ENCODE measurements around the gene CNKSR1. TPM values are rescaled to one million over a fixed set of nuclear protein-coding genes. Genes with fewer than 3 reads are reported as not detected.

The CNKSR1 gene
- total and polyA plus RNA-seq, 2 of the 13 experiments (the other 11 are each of a cell fraction or from before 2014, with no cell fraction given), result 3.4 to 8.9 TPM

GRCh38 chr1:26169198-26169554, 8.1 kb upstream of the CNKSR1 start:
- Histone ChIP-seq H3K9me3 (ENCODE audit: low read length) (no peaks in the 10 kb centered on the region), H2AFZ (ENCODE audit: low read length) (peak overlapping the region; percentile 57), H3K27ac (ENCODE audit: extremely low read length, insufficient read depth, low read length) (no peak overlapping the region), H3K9ac (ENCODE audit: insufficient read depth, low read depth, low read length) (no peak overlapping the region), H3K36me3 (replicated peaks in 1 of 2; ENCODE audit: control insufficient read depth in 1 of 2, insufficient read depth in 2 of 2, low read length in 2 of 2) (no peaks in the 10 kb centered on the region), H3K79me2 (ENCODE audit: insufficient read depth, low read length) (peaks cover 7% of the 10 kb centered on the region), H3K4me3 (replicated peaks in 1 of 3; ENCODE audit: insufficient read depth in 1 of 3, low read depth in 2 of 3, low read length in 3 of 3) (peak overlapping the region; percentile 83 to 91 (median 90); a peak in 3 of 6 replicates), H3K4me2 (ENCODE audit: low read depth, low read length) (peak overlapping the region; percentile 94), H4K20me1 (ENCODE audit: insufficient read depth, low read length) (no peaks in the 10 kb centered on the region), H3K4me1 (ENCODE audit: insufficient read depth, low read length) (peaks cover 31% of the 10 kb centered on the region), H3K27me3 (ENCODE audit: control insufficient read depth in 1 of 2, insufficient read depth in 2 of 2, low read length in 2 of 2) (peaks cover 2 to 15% of the 10 kb centered on the region in 2 experiments; a peak in 4 of 5 replicates)
- intact Hi-C loops (cut with micrococcal nuclease; ENCODE audit: unreplicated experiment) (loop anchor here (2.0 kb wide), 1 partner anchor 64 kb away; no protein-coding TSS in a partner anchor), in situ Hi-C loops (cut with HindIII; ENCODE audit: extremely low pct_ligation_motif_present, low pct_unique_long_range_greater_than_20kb) (loop anchor here (10.0 kb wide), 1 partner anchor 274 kb away; no protein-coding TSS in a partner anchor)
- no peak for DNase-seq (ENCODE audit: low spot score)
- BruUV-seq (replicated peaks), result no TSS peak
- ChIA-PET CTCF (ENCODE audit: low intra/inter-chr PET ratio, low total read pairs) (interaction anchor here (2.3 kb wide), 1 partner anchor 64 kb away, joined by 11 read pairs; the partner anchor contains the start of gene CEP85), POLR2A (interaction anchor here (0.7 to 1.6 kb wide), 8 partner anchors 9 to 349 kb away, joined by 3 to 31 read pairs (median 5); partner anchors contain the start of genes CEP85, DHDDS, MTFR1L and PDIK1L)
- peak; percentile 10; the same call in 1 of the 3 replicates for ATAC-seq
- WGBS (ENCODE audit: low lambda C conversion rate), result 53% methylated on average over 4 of the region's 4 CpGs
- no peak for FAIRE-seq
- TF ChIP-seq ETV6 (CRISPR knock-in tag; conservative IDR thresholded peaks at IDR 0.05) (no peak), ZGPAT (CRISPR knock-in tag; IDR thresholded peaks at IDR 0.05) (no peak), KIAA2018 (CRISPR knock-in tag; IDR thresholded peaks at IDR 0.05; ENCODE audit: borderline replicate concordance) (no peak), ZNF792 (CRISPR knock-in tag; IDR thresholded peaks at IDR 0.05) (no peak), MAFG (CRISPR knock-in tag; IDR thresholded peaks at IDR 0.05) (no peak), ZBTB10 (CRISPR knock-in tag; IDR thresholded peaks at IDR 0.05; ENCODE audit: borderline replicate concordance) (no peak), TRIM24 (CRISPR knock-in tag; IDR thresholded peaks at IDR 0.05) (no peak), MYC (CRISPR knock-in tag; IDR thresholded peaks at IDR 0.05; ENCODE audit: borderline replicate concordance) (no peak), ZBTB34 (CRISPR knock-in tag; IDR thresholded peaks at IDR 0.05) (no peak), CREM (IDR thresholded peaks at IDR 0.05) (no peak), CREM (CRISPR knock-in tag; IDR thresholded peaks at IDR 0.05) (no peak)

Data from HepG2 (cell line).